PC-9 (cell line): Measurements from ENCODE around the gene CNTNAP2. TPM values are rescaled to one million over a fixed set of nuclear protein-coding genes. Genes with fewer than 3 reads are reported as not detected.

ENCODE experiments used
- BruUV-seq: library from RNA; stranded (reverse); fragments of 400-500 nt; replicated peaks from 2 replicates; lab custom pipeline; 2021; lab: Mats Ljungman, UMichigan
- CTCF ChIA-PET: fragments of 300-600 bp; sonication (Branson Sonifier 250); formaldehyde crosslinking; loops from one replicate; lab custom pipeline; 2022; ENCODE audit warnings: antibody characterized with exemption; lab: Charles Lee
- POLR2A ChIA-PET: fragments of 300-600 bp; sonication (Branson Sonifier 250); formaldehyde crosslinking; loops from one replicate; lab custom pipeline; 2022; ENCODE audit warnings: antibody characterized with exemption; ENCODE audit not compliant: unreplicated experiment; lab: Charles Lee
- DNase-seq, 2 experiments: peaks; one replicate each; pipeline versions ENCODE4 v3.0.0 to v3.0.0-alpha.2; 2015 to 2022; ENCODE audit warnings: mixed read lengths in 1 of 2
- H2AFZ ChIP-seq: fragments of 200-600 bp; sonication (generic); 2 replicates; pipeline ENCODE4 v1.8.1; 2017; ENCODE audit warnings: antibody characterized with exemption
- H3F3A ChIP-seq: fragments of 200-600 bp; sonication (generic); 2 replicates; pipeline ENCODE4 v1.8.1; 2017; ENCODE audit warnings: antibody characterized with exemption, mild to moderate bottlenecking, low read depth; ENCODE audit not compliant: insufficient read depth
- H3K27ac ChIP-seq: fragments of 200-600 bp; sonication (generic); 2 replicates; pipeline ENCODE4 v1.6.1; 2016; ENCODE audit warnings: mixed run types
- H3K27me3 ChIP-seq: fragments of 200-600 bp; sonication (generic); 2 replicates; pipeline ENCODE4 v1.6.1; 2016; ENCODE audit warnings: low read depth, mixed run types; ENCODE audit not compliant: insufficient read depth
- H3K36me3 ChIP-seq: fragments of 200-600 bp; sonication (generic); 2 replicates; pipeline ENCODE4 v1.6.1; 2016; ENCODE audit warnings: low read depth, mixed run types
- H3K4me1 ChIP-seq: fragments of 200-600 bp; sonication (generic); replicated peaks from 2 replicates; pipeline ENCODE4 v1.6.1; 2016; ENCODE audit warnings: mixed run types; ENCODE audit not compliant: insufficient read depth
- H3K4me2 ChIP-seq: fragments of 200-600 bp; sonication (generic); 2 replicates; pipeline ENCODE4 v1.6.1; 2017; ENCODE audit warnings: mixed run types
- H3K4me3 ChIP-seq: fragments of 200-600 bp; sonication (generic); 2 replicates; pipeline ENCODE4 v1.6.1; 2016; ENCODE audit warnings: mixed run types
- H3K79me2 ChIP-seq: fragments of 200-600 bp; sonication (generic); 2 replicates; pipeline ENCODE4 v1.6.1; 2017; ENCODE audit warnings: low read depth, mixed run types
- H3K9me2 ChIP-seq: fragments of 200-600 bp; sonication (generic); 2 replicates; pipeline ENCODE4 v1.8.1; 2017; ENCODE audit warnings: mild to moderate bottlenecking; ENCODE audit not compliant: insufficient read depth
- H3K9me3 ChIP-seq: fragments of 200-600 bp; sonication (generic); 2 replicates; pipeline ENCODE4 v1.8.1; 2016; ENCODE audit warnings: low read depth; ENCODE audit not compliant: insufficient read depth
- H4K20me1 ChIP-seq: fragments of 200-600 bp; sonication (generic); 2 replicates; pipeline ENCODE4 v1.8.1; 2017; ENCODE audit not compliant: insufficient read depth
- EZH2 ChIP-seq: fragments of 200-600 bp; sonication (generic); IDR thresholded peaks from 2 replicates; pipeline ENCODE4 v1.8.0; 2017; ENCODE audit warnings: antibody characterized with exemption, low read depth
- intact Hi-C: fragments of 100-400 bp; cut with micrococcal nuclease; formaldehyde crosslinking; loops from one replicate; pipeline ENCODE4 v1.10.0; 2022; ENCODE audit not compliant: unreplicated experiment
- total RNA-seq: library from RNA; stranded (reverse); gene quantifications from 2 replicates; pipeline ENCODE4 v1.2.3, GENCODE V29; 2021
- TF ChIP-seq, protein P1 (sequence below): fragments of 200-600 bp; sonication (generic); conservative IDR thresholded peaks from 2 replicates; pipeline ENCODE4 v1.6.1; 2017; ENCODE audit warnings: mixed run types, antibody characterized with exemption, mild to moderate bottlenecking, moderate library complexity

CNTNAP2 gene
- total RNA-seq, 1 experiment from 2014 or later: not detected

GRCh38 chr7:146861701-146862100, 745.1 kb downstream of the CNTNAP2 start:
- H3K27me3 ChIP-seq: no peaks in the 10 kb centered on the region
- H3K9me2 ChIP-seq: no peaks in the 10 kb centered on the region
- BruUV-seq: no TSS peak
- ChIA-PET CTCF (no interaction called here), POLR2A (no interaction called here)
- intact Hi-C loops: no loop called here
- H3F3A ChIP-seq: no peaks in the 10 kb centered on the region
- no peaks in the 10 kb centered on the region for H4K20me1 ChIP-seq
- H3K79me2 ChIP-seq: no peaks in the 10 kb centered on the region
- no peak overlapping the region for H3K4me3 ChIP-seq
- TF ChIP-seq, protein P1, sequence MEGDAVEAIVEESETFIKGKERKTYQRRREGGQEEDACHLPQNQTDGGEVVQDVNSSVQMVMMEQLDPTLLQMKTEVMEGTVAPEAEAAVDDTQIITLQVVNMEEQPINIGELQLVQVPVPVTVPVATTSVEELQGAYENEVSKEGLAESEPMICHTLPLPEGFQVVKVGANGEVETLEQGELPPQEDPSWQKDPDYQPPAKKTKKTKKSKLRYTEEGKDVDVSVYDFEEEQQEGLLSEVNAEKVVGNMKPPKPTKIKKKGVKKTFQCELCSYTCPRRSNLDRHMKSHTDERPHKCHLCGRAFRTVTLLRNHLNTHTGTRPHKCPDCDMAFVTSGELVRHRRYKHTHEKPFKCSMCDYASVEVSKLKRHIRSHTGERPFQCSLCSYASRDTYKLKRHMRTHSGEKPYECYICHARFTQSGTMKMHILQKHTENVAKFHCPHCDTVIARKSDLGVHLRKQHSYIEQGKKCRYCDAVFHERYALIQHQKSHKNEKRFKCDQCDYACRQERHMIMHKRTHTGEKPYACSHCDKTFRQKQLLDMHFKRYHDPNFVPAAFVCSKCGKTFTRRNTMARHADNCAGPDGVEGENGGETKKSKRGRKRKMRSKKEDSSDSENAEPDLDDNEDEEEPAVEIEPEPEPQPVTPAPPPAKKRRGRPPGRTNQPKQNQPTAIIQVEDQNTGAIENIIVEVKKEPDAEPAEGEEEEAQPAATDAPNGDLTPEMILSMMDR: no peak
- TF ChIP-seq EZH2: no peak
- H2AFZ ChIP-seq: no peak overlapping the region
- no peak overlapping the region for H3K4me2 ChIP-seq
- H3K27ac ChIP-seq: no peak overlapping the region
- DNase-seq: no peak
- no peaks in the 10 kb centered on the region for H3K4me1 ChIP-seq
- no peaks in the 10 kb centered on the region for H3K36me3 ChIP-seq
- no peaks in the 10 kb centered on the region for H3K9me3 ChIP-seq

- TF ChIP-seq, protein P1: no peak
- no peak for TF ChIP-seq EZH2
- ChIA-PET POLR2A (no interaction called here), CTCF (no interaction called here)
- H3K27ac ChIP-seq: no peak overlapping the region
- no peaks in the 10 kb centered on the region for H3K79me2 ChIP-seq
- H3K4me2 ChIP-seq: no peak overlapping the region
- H3K36me3 ChIP-seq: no peaks in the 10 kb centered on the region
- H3K4me3 ChIP-seq: no peak overlapping the region
- no peaks in the 10 kb centered on the region for H4K20me1 ChIP-seq
- no peak for DNase-seq
- H3K27me3 ChIP-seq: no peaks in the 10 kb centered on the region
- no peaks in the 10 kb centered on the region for H3K9me3 ChIP-seq
- no peaks in the 10 kb centered on the region for H3F3A ChIP-seq
- H3K9me2 ChIP-seq: no peaks in the 10 kb centered on the region
- no TSS peak for BruUV-seq
- no peaks in the 10 kb centered on the region for H3K4me1 ChIP-seq
- peak overlapping the region; percentile 52; the same call in 1 of the 2 replicates for H2AFZ ChIP-seq
- intact Hi-C loops: no loop called here
Observed at GRCh38 chr7:146862415-146862814, 745.8 kb downstream of the CNTNAP2 start.

GRCh38 chr7:146864644-146865043, 748.0 kb downstream of the CNTNAP2 start:
- no peaks in the 10 kb centered on the region for H4K20me1 ChIP-seq
- H3K36me3 ChIP-seq: no peaks in the 10 kb centered on the region
- intact Hi-C loops: no loop called here
- H3K79me2 ChIP-seq: no peaks in the 10 kb centered on the region
- H3K4me3 ChIP-seq: no peak overlapping the region
- no peak overlapping the region for H3K4me2 ChIP-seq
- no peak for TF ChIP-seq EZH2
- TF ChIP-seq, protein P1: no peak
- no peaks in the 10 kb centered on the region for H3K9me3 ChIP-seq
- H2AFZ ChIP-seq: no peak overlapping the region
- DNase-seq: no peak
- CTCF ChIA-PET: no interaction called here
- POLR2A ChIA-PET: no interaction called here
- H3K4me1 ChIP-seq: no peaks in the 10 kb centered on the region
- no peaks in the 10 kb centered on the region for H3K27me3 ChIP-seq
- no peaks in the 10 kb centered on the region for H3K9me2 ChIP-seq
- H3F3A ChIP-seq: no peaks in the 10 kb centered on the region
- no peak overlapping the region for H3K27ac ChIP-seq
- BruUV-seq: no TSS peak
